ENCODE data around the gene CITED2.

The CITED2 gene

GRCh38 chr6:139329224-139329623 lies 45.2 kb downstream of the CITED2 start:
- DNase-seq, result no peak

DNA sequence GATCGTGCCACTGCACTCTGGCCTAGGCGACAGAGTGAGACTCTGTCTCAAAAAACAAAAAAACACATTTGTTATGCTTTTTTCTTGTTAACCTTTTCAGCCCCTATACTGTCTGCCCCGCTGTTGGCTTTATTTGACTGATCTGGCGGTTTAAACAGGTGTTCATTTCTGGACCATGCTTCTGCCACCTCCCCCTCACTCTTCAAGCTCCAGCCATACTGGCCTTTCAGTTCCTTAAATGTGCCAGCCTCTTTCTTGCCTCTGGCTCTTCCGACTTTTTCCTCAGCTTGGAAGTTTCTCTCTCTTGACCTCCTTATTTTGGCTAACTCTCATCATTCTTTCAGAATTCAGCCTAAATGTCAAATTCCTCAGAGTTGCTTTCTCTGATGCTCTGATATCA lies 47.4 kb downstream of the CITED2 start:
- DNase-seq, result peak in 3 of 4 experiments; percentile 34 to 55 (median 43)

GRCh38 chr6:139325686-139326085 lies 48.8 kb downstream of the CITED2 start:
- DNase-seq, result no peak

DNA sequence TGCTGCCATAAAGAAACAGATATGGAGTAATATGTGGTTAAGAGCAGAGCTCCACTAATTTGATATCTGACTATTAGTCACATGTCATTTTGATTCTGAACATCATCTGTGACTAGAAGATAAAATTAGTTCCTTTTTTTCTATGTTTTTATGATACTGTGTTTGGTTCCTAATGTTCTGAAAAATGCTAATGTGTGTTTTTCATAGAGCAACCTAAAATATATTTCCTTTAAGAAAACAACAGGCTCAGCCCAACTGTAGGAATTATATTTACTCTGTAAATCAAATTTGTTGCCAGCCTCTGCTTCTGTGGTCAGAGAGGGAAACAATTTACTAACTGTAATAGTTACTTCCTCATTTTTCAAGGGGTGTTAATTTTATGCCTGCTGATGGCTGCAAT lies 49.3 kb downstream of the CITED2 start:
- DNase-seq, result peak; percentile 55 to 86 (median 71)

DNA sequence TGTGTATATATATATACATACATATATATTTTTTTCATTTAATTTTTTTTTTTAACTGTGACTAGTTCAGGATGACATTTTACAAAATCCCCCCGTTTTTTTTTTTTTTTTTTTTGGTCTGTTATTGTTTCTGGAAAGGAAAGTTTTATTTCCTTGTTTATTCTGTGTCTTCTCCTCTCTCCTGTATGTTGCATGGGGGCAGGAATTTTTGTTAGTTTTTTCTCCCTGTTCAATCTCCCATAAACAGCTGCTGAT lies 50.2 kb downstream of the CITED2 start:
- DNase-seq, result no peak

- DNase-seq, result peak; percentile 87 to 92 (median 89)
Observed at GRCh38 chr6:139323511-139324300, 50.7 kb downstream of the CITED2 start.

Data from suppressor macrophage (primary cell).